ENCODE data around the gene LENG1.

Gene LENG1

DNA sequence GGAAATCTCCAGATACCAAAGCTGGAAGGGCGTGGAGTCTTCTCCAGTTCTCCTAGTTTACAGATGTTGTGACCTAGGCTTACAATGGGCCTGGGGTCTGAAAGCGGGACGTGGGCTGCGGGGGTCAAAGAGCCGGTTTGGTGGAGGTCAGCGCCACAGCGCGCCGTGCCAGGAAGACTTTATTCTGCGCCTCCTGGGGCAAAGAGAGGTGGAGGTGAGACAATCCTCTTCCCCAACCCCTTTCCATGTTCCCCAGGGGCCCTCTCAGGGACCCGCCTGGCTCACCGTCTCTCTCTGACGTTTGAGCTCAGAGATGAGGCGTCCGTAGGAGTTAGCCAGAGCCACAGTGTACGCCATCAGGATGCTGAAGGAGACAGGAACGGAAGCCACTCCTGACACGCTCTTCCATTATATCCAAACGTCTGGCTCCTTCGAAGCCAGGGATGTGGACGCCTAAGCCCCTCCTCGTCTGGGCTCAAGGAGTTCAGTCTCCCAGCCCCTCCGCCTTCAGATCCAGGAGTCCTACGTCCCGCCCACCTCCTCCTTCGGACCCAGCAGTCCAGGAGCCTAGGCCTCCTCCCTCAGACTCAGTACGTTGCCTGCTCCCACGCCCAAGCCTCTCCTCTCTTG, 776 bp upstream of the LENG1 start:
- H2AFZ ChIP-seq = peak overlapping the region; percentile 94
- no peaks in the 10 kb centered on the region for H3K36me3 ChIP-seq (ENCODE audit: control insufficient read depth, insufficient read depth, low read length)
- no peaks in the 10 kb centered on the region for H3K27me3 ChIP-seq (ENCODE audit: control insufficient read depth, insufficient read depth, low read length)
- no peak overlapping the region for H3K9ac ChIP-seq
- no peak for TF ChIP-seq CTCF (IDR thresholded peaks at IDR 0.05)
- H3K4me2 ChIP-seq (ENCODE audit: low read length) = peak overlapping the region; percentile 79
- peak overlapping the region; percentile 88 for H3K4me3 ChIP-seq (ENCODE audit: low read depth, low read length)
- no peaks in the 10 kb centered on the region for H3K9me3 ChIP-seq (ENCODE audit: control insufficient read depth, low read length)
- H3K27ac ChIP-seq = peak overlapping the region; percentile 70
- peaks cover 3% of the 10 kb centered on the region for H3K79me2 ChIP-seq
- peaks cover 13% of the 10 kb centered on the region for H3K4me1 ChIP-seq

DNA sequence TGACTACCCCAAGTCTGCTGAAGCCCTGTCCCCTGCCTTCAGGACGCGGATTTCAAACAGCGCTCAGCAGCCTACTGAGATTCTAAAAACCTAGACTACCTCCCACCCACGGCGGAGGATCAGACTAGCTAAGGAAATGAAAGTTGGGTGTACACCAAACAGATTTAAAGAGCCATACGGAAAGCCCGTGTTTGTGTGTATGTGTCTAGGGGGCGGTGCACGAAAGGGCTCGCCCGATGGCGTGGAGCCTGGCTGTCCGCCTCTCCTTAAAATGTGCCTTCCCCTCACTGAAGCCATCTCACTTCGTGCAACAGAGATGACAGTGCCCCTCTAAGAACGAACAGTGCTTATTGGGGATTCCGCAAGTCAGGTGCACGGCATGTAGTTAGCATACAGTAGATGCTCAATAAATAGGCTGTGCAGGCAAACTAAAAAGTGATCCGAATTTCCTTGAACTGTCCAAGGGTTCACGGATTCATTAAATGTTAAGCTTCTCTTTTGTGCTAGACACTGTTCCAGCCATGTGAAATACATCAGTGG, 639 bp downstream of the LENG1 start:
- TF ChIP-seq CTCF (IDR thresholded peaks at IDR 0.05) = no peak
- Histone ChIP-seq H3K36me3 (ENCODE audit: control insufficient read depth, insufficient read depth, low read length) (no peaks in the 10 kb centered on the region), H3K4me1 (peaks cover 13% of the 10 kb centered on the region), H3K9ac (peak overlapping the region; percentile 40), H3K79me2 (peaks cover 3% of the 10 kb centered on the region), H3K9me3 (ENCODE audit: control insufficient read depth, low read length) (no peaks in the 10 kb centered on the region), H3K27ac (peak overlapping the region; percentile 95), H3K4me3 (ENCODE audit: low read depth, low read length) (peak overlapping the region; percentile 88), H3K4me2 (ENCODE audit: low read length) (peak overlapping the region; percentile 68), H3K27me3 (ENCODE audit: control insufficient read depth, insufficient read depth, low read length) (no peaks in the 10 kb centered on the region), H2AFZ (peak overlapping the region; percentile 95)

GRCh38 chr19:54156953-54157352, 2.6 kb downstream of the LENG1 start:
- H3K9me3 ChIP-seq (ENCODE audit: control insufficient read depth, low read length) = no peaks in the 10 kb centered on the region
- H3K9ac ChIP-seq = no peak overlapping the region
- H3K36me3 ChIP-seq (ENCODE audit: control insufficient read depth, insufficient read depth, low read length) = no peaks in the 10 kb centered on the region
- no peak overlapping the region for H3K27ac ChIP-seq
- H3K27me3 ChIP-seq (ENCODE audit: control insufficient read depth, insufficient read depth, low read length) = no peaks in the 10 kb centered on the region
- H3K4me3 ChIP-seq (ENCODE audit: low read depth, low read length) = no peak overlapping the region
- no peak overlapping the region for H2AFZ ChIP-seq
- H3K4me1 ChIP-seq = peaks cover 13% of the 10 kb centered on the region
- H3K79me2 ChIP-seq = peaks cover 3% of the 10 kb centered on the region
- no peak for TF ChIP-seq CTCF (IDR thresholded peaks at IDR 0.05)
- no peak overlapping the region for H3K4me2 ChIP-seq (ENCODE audit: low read length)

DNA sequence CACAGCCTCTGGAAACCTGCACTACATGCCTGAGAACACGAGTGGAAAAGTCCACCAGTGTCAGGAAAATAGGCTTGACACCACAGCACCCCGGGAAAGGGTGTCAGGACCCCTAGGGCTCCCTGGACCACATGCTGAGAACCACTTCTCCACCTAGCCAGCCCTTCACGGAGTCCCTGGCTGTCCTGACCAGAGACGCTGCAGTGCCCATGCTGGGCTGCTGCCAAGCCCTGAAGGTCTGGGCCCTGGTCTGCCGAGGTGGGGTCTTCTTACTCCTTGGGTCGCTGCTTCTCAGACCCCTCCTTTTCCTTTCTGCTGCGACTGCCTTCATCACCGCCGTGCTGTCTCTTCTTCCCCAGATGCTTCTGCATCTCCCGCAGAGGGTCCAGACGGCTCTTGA, 3.0 kb downstream of the LENG1 start:
- Histone ChIP-seq H3K27me3 (ENCODE audit: control insufficient read depth, insufficient read depth, low read length) (no peaks in the 10 kb centered on the region), H3K79me2 (peaks cover 3% of the 10 kb centered on the region), H3K27ac (no peak overlapping the region), H3K9me3 (ENCODE audit: control insufficient read depth, low read length) (no peaks in the 10 kb centered on the region), H3K4me3 (ENCODE audit: low read depth, low read length) (no peak overlapping the region), H2AFZ (no peak overlapping the region), H3K4me2 (ENCODE audit: low read length) (no peak overlapping the region), H3K36me3 (ENCODE audit: control insufficient read depth, insufficient read depth, low read length) (no peaks in the 10 kb centered on the region), H3K4me1 (peaks cover 13% of the 10 kb centered on the region), H3K9ac (no peak overlapping the region)
- no peak for TF ChIP-seq CTCF (IDR thresholded peaks at IDR 0.05)

- H3K4me2 ChIP-seq (ENCODE audit: low read length) = no peak overlapping the region
- H3K4me3 ChIP-seq (ENCODE audit: low read depth, low read length) = no peak overlapping the region
- TF ChIP-seq CTCF (IDR thresholded peaks at IDR 0.05) = no peak
- no peak overlapping the region for H3K9ac ChIP-seq
- no peaks in the 10 kb centered on the region for H3K27me3 ChIP-seq (ENCODE audit: control insufficient read depth, insufficient read depth, low read length)
- H3K4me1 ChIP-seq = peaks cover 12% of the 10 kb centered on the region
- H3K9me3 ChIP-seq (ENCODE audit: control insufficient read depth, low read length) = no peaks in the 10 kb centered on the region
- H2AFZ ChIP-seq = no peak overlapping the region
- H3K79me2 ChIP-seq = peaks cover 3% of the 10 kb centered on the region
- H3K27ac ChIP-seq = no peak overlapping the region
- H3K36me3 ChIP-seq (ENCODE audit: control insufficient read depth, insufficient read depth, low read length) = no peaks in the 10 kb centered on the region
Measured at GRCh38 chr19:54155694-54156093, 3.8 kb downstream of the LENG1 start.
